GM19438 (cell line): ENCODE data around the gene CLSTN3.

ENCODE experiments used
- ATAC-seq: cut with Tn5 transposase; IDR thresholded peaks from one replicate; pipeline ENCODE4 v1.9.1; 2021; ENCODE audit warnings: low read depth; ENCODE audit not compliant: unreplicated experiment

The CLSTN3 gene

DNA sequence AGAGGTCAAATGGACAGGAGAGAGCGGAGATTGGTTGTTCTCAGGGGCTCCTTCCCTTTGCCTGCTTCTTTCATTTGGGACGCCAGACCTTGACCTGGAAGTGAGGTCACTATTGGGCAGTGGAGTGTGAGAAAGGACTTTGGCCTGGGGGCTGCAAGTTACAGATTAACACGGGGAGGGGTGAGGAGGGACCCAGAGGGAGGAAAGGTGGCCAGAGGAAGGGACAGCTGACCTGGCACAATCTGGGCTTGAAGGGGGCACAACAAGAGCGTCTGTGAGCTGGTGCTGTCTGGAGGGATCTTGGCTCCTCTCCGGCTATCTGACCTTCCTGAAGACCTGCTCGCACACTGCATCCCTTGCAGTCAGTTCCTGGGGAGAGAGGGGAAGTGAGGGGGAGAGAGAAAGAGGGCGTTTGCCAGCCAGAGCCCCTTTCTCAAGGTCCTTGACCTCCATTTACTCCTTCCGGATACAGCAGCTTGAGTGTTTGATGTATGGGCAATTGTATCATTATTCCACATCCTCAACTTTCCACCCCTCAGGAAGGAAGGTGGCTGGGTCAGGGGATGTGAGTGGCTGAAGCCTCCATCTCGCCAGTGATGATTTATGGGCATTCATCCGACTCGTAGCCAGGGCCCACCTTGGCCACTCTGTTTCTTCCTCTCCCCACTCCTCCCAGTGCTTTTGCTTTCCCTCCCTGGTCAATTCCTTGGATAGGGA, 6.2 kb upstream of the CLSTN3 start:
- no peak for ATAC-seq

- no peak for ATAC-seq
Observed at GRCh38 chr12:7125632-7126227, 4.4 kb upstream of the CLSTN3 start.

DNA sequence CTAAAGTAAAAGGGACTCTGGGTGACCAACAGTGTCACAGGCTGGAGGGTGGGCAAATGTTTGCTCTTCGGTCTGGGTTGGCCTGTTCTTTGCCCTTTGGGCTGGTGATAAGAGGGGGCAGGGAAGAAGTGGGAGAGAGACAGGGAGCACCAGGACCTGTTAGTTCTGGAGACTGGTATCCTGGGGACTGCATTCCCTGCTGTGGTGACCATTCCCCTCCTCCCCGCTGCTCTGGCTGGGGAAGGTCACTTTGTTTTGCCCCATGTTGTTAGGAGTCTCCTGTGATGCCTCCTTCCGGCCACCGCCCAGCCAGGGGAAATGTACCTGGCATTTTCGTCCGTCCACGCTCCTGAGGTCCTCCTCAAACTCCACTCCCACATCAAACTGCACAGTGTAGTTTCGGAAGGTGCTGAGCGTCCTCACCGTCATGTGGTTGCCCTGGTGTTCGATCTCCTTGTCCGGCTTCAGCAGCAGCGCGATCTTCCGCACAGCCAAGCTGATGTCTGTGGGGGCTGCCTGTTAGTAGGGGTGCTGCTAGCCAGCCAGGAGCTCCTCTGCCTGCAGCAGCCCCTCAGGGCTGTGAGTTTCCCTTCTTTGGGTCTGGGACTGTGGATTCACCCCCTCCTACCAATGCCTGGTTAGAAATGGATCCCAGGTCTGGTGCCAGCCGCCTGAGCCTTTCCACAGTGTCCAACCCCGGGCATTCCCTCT, 2.1 kb upstream of the CLSTN3 start:
- no peak for ATAC-seq

GRCh38 chr12:7128681-7129286, 1.4 kb upstream of the CLSTN3 start, which contains the start of gene RBP5:
RBP5 (minus strand) TSS chr12:7128889; CDS start chr12:7128775, 114 bp downstream.
- ATAC-seq, result no peak

DNA sequence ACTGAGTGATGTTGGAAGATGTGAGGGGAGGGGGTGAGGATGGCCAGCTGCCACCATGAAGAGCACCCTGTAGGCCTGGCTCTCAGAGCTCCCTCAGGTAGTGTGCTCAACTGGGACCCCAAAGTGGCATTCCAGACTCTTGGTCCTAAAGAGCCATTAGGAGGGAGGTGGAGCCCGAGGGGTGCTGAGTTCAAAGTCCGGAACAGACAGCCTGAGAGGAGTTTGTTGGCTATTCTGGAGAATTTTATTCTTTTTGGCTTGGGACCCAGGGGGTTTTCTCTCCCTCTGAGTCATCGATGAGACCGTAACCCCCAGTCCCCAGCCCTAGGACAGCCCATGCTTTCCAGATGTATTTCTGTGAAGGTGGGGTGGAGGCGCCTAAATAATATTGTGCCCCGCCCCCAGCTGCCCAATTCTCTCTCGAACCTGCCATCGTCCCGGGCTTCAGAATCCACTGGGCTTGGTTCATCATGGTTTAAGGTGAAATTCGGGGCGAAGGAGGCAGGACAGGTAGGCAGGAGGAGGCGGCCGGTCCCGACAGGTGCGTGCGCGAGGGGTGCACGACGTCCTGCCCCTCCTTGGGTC, 792 bp upstream of the CLSTN3 start:
- no peak for ATAC-seq

GRCh38 chr12:7130701-7131501, 730 bp downstream of the CLSTN3 start:
- ATAC-seq, result no peak

- ATAC-seq, result no peak
Observed at GRCh38 chr12:7131502-7131866, 1.3 kb downstream of the CLSTN3 start.

GRCh38 chr12:7134396-7135166, 4.4 kb downstream of the CLSTN3 start:
- no peak for ATAC-seq

DNA sequence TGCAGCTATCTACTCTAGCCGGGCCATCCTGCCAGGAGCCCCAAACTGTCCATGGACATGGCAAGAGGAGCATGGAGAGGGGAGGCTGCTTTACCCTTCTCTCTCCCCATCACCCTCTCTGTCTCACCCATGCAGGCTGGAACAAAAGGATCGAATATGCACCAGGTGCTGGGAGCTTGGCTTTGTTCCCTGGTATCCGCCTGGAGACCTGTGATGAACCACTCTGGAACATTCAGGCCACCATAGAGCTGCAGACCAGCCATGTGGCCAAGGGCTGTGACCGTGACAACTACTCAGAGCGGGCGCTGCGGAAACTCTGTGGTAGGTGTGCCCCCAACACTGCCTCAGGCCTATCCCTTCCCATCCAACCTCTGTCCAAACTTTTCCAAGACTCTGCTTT, 5.9 kb downstream of the CLSTN3 start:
- no peak for ATAC-seq

GRCh38 chr12:7136676-7137075, 6.5 kb downstream of the CLSTN3 start:
- ATAC-seq, result no peak

GRCh38 chr12:7137908-7138307, 7.7 kb downstream of the CLSTN3 start:
- no peak for ATAC-seq

GRCh38 chr12:7139200-7139599, 9.0 kb downstream of the CLSTN3 start:
- ATAC-seq, result no peak

GRCh38 chr12:7141351-7142005, 11.3 kb downstream of the CLSTN3 start:
- ATAC-seq, result no peak

- ATAC-seq, result no peak
Observed at GRCh38 chr12:7142056-7142644, 12.0 kb downstream of the CLSTN3 start.

- ATAC-seq, result no peak
Observed at GRCh38 chr12:7142809-7143465, 12.8 kb downstream of the CLSTN3 start.

DNA sequence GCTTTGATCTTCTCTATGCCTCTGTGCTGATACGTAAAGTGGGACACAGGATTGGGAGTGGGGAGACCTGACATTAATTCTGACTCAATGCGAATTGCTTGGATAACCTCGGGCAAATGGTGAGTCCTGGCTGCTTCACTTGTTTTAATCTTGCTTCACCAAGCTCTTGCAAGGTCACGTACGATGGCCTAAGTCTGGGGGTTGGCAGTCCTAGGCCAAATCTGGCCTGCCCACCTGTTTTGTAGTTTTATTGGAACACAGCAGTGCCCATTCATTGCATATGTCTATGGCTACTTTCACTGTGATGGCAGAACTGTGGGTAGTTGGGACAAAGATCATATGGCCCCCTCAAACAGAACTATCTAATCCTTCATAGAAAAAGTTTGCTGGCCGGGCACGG, 13.4 kb downstream of the CLSTN3 start:
- no peak for ATAC-seq

DNA sequence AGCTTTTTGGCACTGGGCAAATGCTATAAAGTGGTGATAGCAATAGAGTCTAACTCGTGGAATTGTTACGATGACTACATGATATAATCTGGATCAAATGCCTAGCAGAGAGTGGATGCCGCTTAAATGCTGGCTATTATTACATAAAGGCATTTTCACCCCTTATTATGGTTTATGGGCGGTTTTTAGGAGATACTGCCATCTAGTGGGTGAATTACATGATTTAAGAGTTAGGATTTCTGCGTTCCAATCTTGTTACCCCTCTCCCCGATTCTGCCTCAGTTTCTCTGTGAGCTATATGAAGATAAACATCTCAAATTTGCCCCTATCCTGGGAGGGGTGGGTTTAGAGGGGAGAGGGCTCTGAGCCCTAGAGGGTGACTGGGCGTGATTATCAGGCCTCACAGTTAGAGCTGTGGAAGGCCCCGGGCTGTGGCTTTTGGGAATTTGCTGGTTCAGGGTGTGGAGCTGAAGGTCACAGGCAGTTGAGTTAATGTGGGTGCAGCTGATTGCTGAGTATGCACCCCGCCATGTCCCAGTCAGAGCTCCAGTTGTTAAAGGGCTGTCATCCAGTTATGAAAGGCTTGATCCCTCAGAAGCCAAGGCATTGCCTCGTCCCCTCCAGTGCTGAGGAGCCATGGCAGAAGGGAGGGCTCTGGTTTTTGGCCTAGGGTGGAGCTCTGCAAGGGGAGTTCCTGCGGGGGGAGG, 14.4 kb downstream of the CLSTN3 start:
- no peak for ATAC-seq
